IPS-18c (cell line): Measurements from ENCODE around the gene SF3B5.

ENCODE experiments used
- H3K4me3 ChIP-seq: 2 replicates; pipeline ENCODE4 v1.7.0; 2013; ENCODE audit warnings: low read depth, mild to moderate bottlenecking, low read length, moderate library complexity; ENCODE audit not compliant: insufficient read depth
- H3K9me3 ChIP-seq: one replicate; pipeline ENCODE4 v1.6.1; 2013; ENCODE audit warnings: mild to moderate bottlenecking, low read length, moderate library complexity; ENCODE audit not compliant: control insufficient read depth, insufficient read depth

Gene SF3B5

GRCh38 chr6:144075875-144076274 is 19.5 kb downstream of the SF3B5 start:
- Histone ChIP-seq H3K4me3 (no peak overlapping the region), H3K9me3 (no peaks in the 10 kb centered on the region)

- Histone ChIP-seq H3K4me3 (no peak overlapping the region), H3K9me3 (no peaks in the 10 kb centered on the region)
These were observed 20.2 kb downstream of the SF3B5 start for GRCh38 chr6:144075187-144075586.

- Histone ChIP-seq H3K4me3 (no peak overlapping the region), H3K9me3 (no peaks in the 10 kb centered on the region)
These were observed 22.3 kb downstream of the SF3B5 start for GRCh38 chr6:144073024-144073423.

- Histone ChIP-seq H3K4me3 (no peak overlapping the region), H3K9me3 (no peaks in the 10 kb centered on the region)
These were observed 25.9 kb downstream of the SF3B5 start for GRCh38 chr6:144069506-144069905.

- Histone ChIP-seq H3K9me3 (no peaks in the 10 kb centered on the region), H3K4me3 (no peak overlapping the region)
These were observed 26.6 kb downstream of the SF3B5 start for GRCh38 chr6:144068794-144069193.

- Histone ChIP-seq H3K9me3 (no peaks in the 10 kb centered on the region), H3K4me3 (no peak overlapping the region)
These were observed 28.5 kb downstream of the SF3B5 start for GRCh38 chr6:144066741-144067484.

GRCh38 chr6:144066255-144066654 is 29.1 kb downstream of the SF3B5 start:
- no peaks in the 10 kb centered on the region for H3K9me3 ChIP-seq
- H3K4me3 ChIP-seq, result no peak overlapping the region

- H3K4me3 ChIP-seq, result no peak overlapping the region; the same call in 1 of the 2 replicates
- no peaks in the 10 kb centered on the region for H3K9me3 ChIP-seq
These were observed 30.1 kb downstream of the SF3B5 start for GRCh38 chr6:144065213-144065660.

- Histone ChIP-seq H3K4me3 (peak overlapping the region; percentile 67), H3K9me3 (no peaks in the 10 kb centered on the region)
These were observed 30.8 kb downstream of the SF3B5 start for GRCh38 chr6:144064402-144065212.

- Histone ChIP-seq H3K4me3 (peak overlapping the region; percentile 67), H3K9me3 (no peaks in the 10 kb centered on the region)
These were observed 31.5 kb downstream of the SF3B5 start for GRCh38 chr6:144063744-144064401.

- Histone ChIP-seq H3K9me3 (no peaks in the 10 kb centered on the region), H3K4me3 (peak overlapping the region; percentile 67)
These were observed 32.1 kb downstream of the SF3B5 start for GRCh38 chr6:144063246-144063743.

GRCh38 chr6:144062786-144063185 is 32.6 kb downstream of the SF3B5 start:
- Histone ChIP-seq H3K4me3 (no peak overlapping the region; the same call in 1 of the 2 replicates), H3K9me3 (no peaks in the 10 kb centered on the region)

- no peaks in the 10 kb centered on the region for H3K9me3 ChIP-seq
- H3K4me3 ChIP-seq, result no peak overlapping the region
These were observed 36.2 kb downstream of the SF3B5 start for GRCh38 chr6:144059139-144059538.

- no peak overlapping the region for H3K4me3 ChIP-seq
These were observed 40.0 kb downstream of the SF3B5 start for GRCh38 chr6:144055121-144055931.

GRCh38 chr6:144053601-144054000 is 41.8 kb downstream of the SF3B5 start:
- Histone ChIP-seq H3K9me3 (no peaks in the 10 kb centered on the region), H3K4me3 (no peak overlapping the region)

More at GRCh38 chr6:144055121-144055931, 40.0 kb downstream of the SF3B5 start:
- H3K9me3 ChIP-seq, result no peaks in the 10 kb centered on the region

- H3K9me3 ChIP-seq, result no peaks in the 10 kb centered on the region
- no peak overlapping the region for H3K4me3 ChIP-seq
These were observed 42.9 kb downstream of the SF3B5 start for GRCh38 chr6:144052488-144052887.

GRCh38 chr6:144049386-144049785 is 46.0 kb downstream of the SF3B5 start:
- Histone ChIP-seq H3K4me3 (no peak overlapping the region), H3K9me3 (peaks cover 2% of the 10 kb centered on the region)
